Activated CD8-positive, alpha-beta memory T cell treated with anti-CD3 and anti-CD28 coated beads, Interleukin-2, amount 50 U/mL, for 48 hours (primary cell): ENCODE data around the gene PTPN5.

Experiments used
- DNase-seq: peaks from one replicate; pipeline ENCODE4 v3.0.0-alpha.2; 2020

PTPN5 gene

GRCh38 chr11:18736590-18737148 is 54.9 kb downstream of the PTPN5 start:
- DNase-seq, result no peak

GRCh38 chr11:18733202-18733601 is 58.4 kb downstream of the PTPN5 start:
- no peak for DNase-seq

- peak; percentile 89 for DNase-seq
Observed at GRCh38 chr11:18731949-18732821, 59.4 kb downstream of the PTPN5 start.

GRCh38 chr11:18731441-18731840 is 60.2 kb downstream of the PTPN5 start:
- no peak for DNase-seq

GRCh38 chr11:18730020-18730419 is 61.6 kb downstream of the PTPN5 start:
- no peak for DNase-seq

GRCh38 chr11:18729426-18729825 is 62.2 kb downstream of the PTPN5 start:
- DNase-seq, result no peak

- no peak for DNase-seq
Observed at GRCh38 chr11:18728658-18729057, 62.9 kb downstream of the PTPN5 start.

GRCh38 chr11:18727479-18728236 is 63.9 kb downstream of the PTPN5 start:
- peak; percentile 63 for DNase-seq

- no peak for DNase-seq
Observed at GRCh38 chr11:18726040-18726439, 65.6 kb downstream of the PTPN5 start, which contains the start of gene IGSF22. Gene IGSF22, minus strand, starts transcription at chr11:18726188. Its CDS starts 1,952 bp downstream, at chr11:18724236.

GRCh38 chr11:18723991-18724390 is 67.6 kb downstream of the PTPN5 start:
- no peak for DNase-seq

GRCh38 chr11:18722293-18722637 is 69.3 kb downstream of the PTPN5 start:
- DNase-seq, result no peak

- peak; percentile 71 for DNase-seq
Observed at GRCh38 chr11:18721561-18722292, 69.9 kb downstream of the PTPN5 start.

- peak; percentile 88 for DNase-seq
Observed at GRCh38 chr11:18720808-18721560, 70.6 kb downstream of the PTPN5 start.

- DNase-seq, result no peak
Observed at GRCh38 chr11:18720091-18720807, 71.3 kb downstream of the PTPN5 start.

GRCh38 chr11:18715476-18715875 is 76.1 kb downstream of the PTPN5 start:
- DNase-seq, result no peak

- no peak for DNase-seq
Observed at GRCh38 chr11:18714443-18714780, 77.2 kb downstream of the PTPN5 start.

- DNase-seq, result no peak
Observed at GRCh38 chr11:18713646-18714442, 77.8 kb downstream of the PTPN5 start.

GRCh38 chr11:18710545-18710944 is 81.1 kb downstream of the PTPN5 start:
- no peak for DNase-seq

- no peak for DNase-seq
Observed at GRCh38 chr11:18709414-18709813, 82.2 kb downstream of the PTPN5 start.

- DNase-seq, result no peak
Observed at GRCh38 chr11:18707811-18708340, 83.7 kb downstream of the PTPN5 start.
